Measurements from ENCODE around the gene METTL8.

Gene METTL8

GRCh38 chr2:171434013-171434989 is 511 bp upstream of the METTL8 start, which contains the start of gene DCAF17:
DCAF17 (plus strand) TSS chr2:171434226; CDS start chr2:171434578, 352 bp downstream.
- peak within 1 kb of the TSS; percentile 87 for H3K27ac ChIP-seq
- no peak for TF ChIP-seq CTCF (IDR thresholded peaks at IDR 0.05)
- H3K4me1 ChIP-seq (ENCODE audit: control insufficient read depth in 1 of 2, insufficient read depth in 1 of 2, low read depth in 1 of 2, low read length in 1 of 2) = peaks cover 16% of the 10 kb centered on the region in 2 experiments
- H3K4me3 ChIP-seq (ENCODE audit: low read depth in 1 of 2, low read length in 1 of 2) = peak within 1 kb of the TSS; percentile 75 to 87
- H3K9me3 ChIP-seq = no peaks in the 10 kb centered on the region
- H3K27me3 ChIP-seq = no peaks in the 10 kb centered on the region
- no peaks in the 10 kb centered on the region for H3K36me3 ChIP-seq

GRCh38 chr2:171432969-171433762 is 624 bp downstream of the METTL8 start:
- no peak for TF ChIP-seq CTCF (IDR thresholded peaks at IDR 0.05)
- Histone ChIP-seq H3K4me3 (ENCODE audit: low read depth in 1 of 2, low read length in 1 of 2) (peak overlapping the region; percentile 75 to 87), H3K27ac (peak overlapping the region; percentile 87), H3K4me1 (ENCODE audit: control insufficient read depth in 1 of 2, insufficient read depth in 1 of 2, low read depth in 1 of 2, low read length in 1 of 2) (peaks cover 16% of the 10 kb centered on the region in 2 experiments), H3K27me3 (no peaks in the 10 kb centered on the region), H3K36me3 (no peaks in the 10 kb centered on the region), H3K9me3 (no peaks in the 10 kb centered on the region)

GRCh38 chr2:171432206-171432968 is 1.4 kb downstream of the METTL8 start:
- Histone ChIP-seq H3K4me3 (ENCODE audit: low read depth in 1 of 2, low read length in 1 of 2) (no peak overlapping the region), H3K27ac (no peak overlapping the region)

GRCh38 chr2:171431677-171432167 is 2.1 kb downstream of the METTL8 start:
- Histone ChIP-seq H3K36me3 (no peaks in the 10 kb centered on the region), H3K9me3 (no peaks in the 10 kb centered on the region), H3K4me1 (ENCODE audit: control insufficient read depth in 1 of 2, insufficient read depth in 1 of 2, low read depth in 1 of 2, low read length in 1 of 2) (peaks cover 16% of the 10 kb centered on the region in 2 experiments), H3K27ac (no peak overlapping the region), H3K27me3 (no peaks in the 10 kb centered on the region), H3K4me3 (ENCODE audit: low read depth in 1 of 2, low read length in 1 of 2) (no peak overlapping the region)
- no peak for TF ChIP-seq CTCF (IDR thresholded peaks at IDR 0.05)

More at GRCh38 chr2:171432206-171432968, 1.4 kb downstream of the METTL8 start:
- Histone ChIP-seq H3K4me1 (ENCODE audit: control insufficient read depth in 1 of 2, insufficient read depth in 1 of 2, low read depth in 1 of 2, low read length in 1 of 2) (peaks cover 16% of the 10 kb centered on the region in 2 experiments), H3K27me3 (no peaks in the 10 kb centered on the region), H3K9me3 (no peaks in the 10 kb centered on the region), H3K36me3 (no peaks in the 10 kb centered on the region)
- TF ChIP-seq CTCF (IDR thresholded peaks at IDR 0.05) = no peak

Measured in neutrophil (primary cell).